Measurements from ENCODE around the gene COBL. TPM values are rescaled to one million over a fixed set of nuclear protein-coding genes. Genes with fewer than 3 reads are reported as not detected.

Gene COBL
- total and polyA plus RNA-seq, 2 of the 8 experiments (the other 6 are each of a cell fraction or from before 2014, with no cell fraction given) = 13.8 to 40.4 TPM

DNA sequence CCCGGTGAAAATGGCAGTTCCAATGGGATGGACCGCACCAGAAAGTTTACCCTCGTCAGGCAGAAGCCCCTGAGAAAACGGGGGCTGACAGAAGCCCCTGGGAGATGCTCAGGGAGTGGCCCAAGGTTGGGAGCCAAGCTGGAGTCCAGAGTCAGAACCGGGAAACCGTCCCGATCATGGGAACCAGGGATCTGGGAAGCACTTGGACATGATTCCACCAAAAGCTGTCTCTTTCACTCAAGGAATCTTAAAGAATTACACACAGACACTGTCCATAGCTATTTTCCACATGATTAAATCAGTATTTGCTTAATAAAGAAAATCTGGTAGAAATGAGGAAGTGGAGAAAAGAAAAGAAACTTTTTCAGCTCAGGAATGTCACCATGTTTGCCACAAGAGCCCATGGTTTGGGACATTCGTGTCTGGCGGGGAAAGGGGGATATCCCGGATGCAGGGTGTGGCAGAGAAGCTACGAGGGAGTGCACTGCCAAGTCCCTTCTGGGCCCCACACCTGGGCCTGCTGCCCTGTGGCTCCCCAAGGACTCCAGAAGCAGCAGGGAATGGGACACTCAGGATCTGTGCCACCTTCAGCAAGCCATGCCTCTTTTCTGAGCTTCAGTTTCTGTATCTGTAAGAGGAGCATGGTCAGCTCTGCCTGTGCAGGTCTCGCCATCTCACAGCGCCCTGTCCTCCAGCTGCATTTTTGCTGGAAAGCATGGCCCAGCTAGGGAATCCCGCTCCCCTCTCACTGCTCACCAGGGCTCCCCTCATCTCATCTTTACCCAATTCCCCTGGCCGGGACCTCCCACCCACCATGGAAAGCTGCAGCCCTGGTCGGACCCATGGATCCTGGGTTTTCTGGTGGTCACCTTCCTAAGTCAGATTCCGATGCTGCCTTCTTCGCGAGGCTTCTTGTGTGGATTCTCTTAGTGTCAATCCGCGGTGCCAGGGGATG, 308.8 kb downstream of the COBL start (continued):
- TF ChIP-seq RNF2 (IDR thresholded peaks at IDR 0.05; ENCODE audit: borderline replicate concordance, low read depth, low read length, missing control alignments, poor library complexity, severe bottlenecking) = no peak
- no peak for TF ChIP-seq CHD2 (IDR thresholded peaks at IDR 0.05; ENCODE audit: low read length)
- no peak for TF ChIP-seq TEAD4 (IDR thresholded peaks at IDR 0.05; ENCODE audit: low read depth, low read length)
- TF ChIP-seq GABPA (IDR thresholded peaks at IDR 0.05; ENCODE audit: borderline replicate concordance, insufficient read depth, low read length) = no peak
- TF ChIP-seq SUZ12 (IDR thresholded peaks at IDR 0.05; ENCODE audit: low read length) = no peak
- TF ChIP-seq RXRA (IDR thresholded peaks at IDR 0.05; ENCODE audit: insufficient read depth, low read depth, low read length) = no peak
- no peak for TF ChIP-seq RFX5 (IDR thresholded peaks at IDR 0.05; ENCODE audit: borderline replicate concordance, low read depth, low read length)
- no peak for TF ChIP-seq CHD7 (IDR thresholded peaks at IDR 0.05; ENCODE audit: insufficient replicate concordance, low read length)
- no peak for TF ChIP-seq SIX5 (IDR thresholded peaks at IDR 0.05; ENCODE audit: low read depth, low read length)
